Sigmoid colon (tissue), 3 donors: ENCODE measurements around the gene A2M.
"Not testable (repeated sequence)": the region's sequence is repeated elsewhere in the genome, so short reads cannot be mapped to it uniquely, and the experiment has no call there.

Experiments
- CTCF ChIP-seq, 4 experiments: fragments of 450-650 bp in 3 of 4; fragments of 200-600 bp in 1 of 4; IDR thresholded peaks; one replicate each; pipeline ENCODE4 v1.5.1; 2016 to 2019; ENCODE audit warnings: antibody characterized with exemption in 4 of 4, mild to moderate bottlenecking in 3 of 4, moderate library complexity in 2 of 4
- POLR2A ChIP-seq, 2 donors: fragments of 450-650 bp; IDR thresholded peaks; one replicate each; pipeline ENCODE4 v1.6.1; 2016; ENCODE audit warnings: antibody characterized with exemption in 2 of 2, mild to moderate bottlenecking in 2 of 2, moderate library complexity in 2 of 2

GRCh38 chr12:9139588-9140290 is 24.0 kb upstream of the A2M start:
- TF ChIP-seq CTCF, POLR2A (IDR thresholded peaks at IDR 0.05): not testable (repeated sequence)
